ENCODE data around the gene FCSK.

GRCh38 chr16:70433458-70434103, 20.8 kb upstream of the FCSK start:
- TF ChIP-seq CTCF (conservative IDR thresholded peaks at IDR 0.05 in 1 of 2, IDR thresholded peaks at IDR 0.05 in 1 of 2; ENCODE audit: extremely low read depth in 1 of 2, insufficient read depth in 1 of 2, low read depth in 1 of 2, low read length in 2 of 2) (no peak), EZH2 (IDR thresholded peaks at IDR 0.05; ENCODE audit: borderline replicate concordance, low read length) (no peak)

Measured in mammary epithelial cell (primary cell).